SK-N-SH treated with all-trans-retinoic acid at 6 μM for 48 hours (cell line): Measurements from ENCODE around the gene NCLN.

ENCODE experiments used
- BACH2 ChIP-seq: fragments of 250-450 bp; sonication (Bioruptor Pico); IDR thresholded peaks from 2 replicates; pipeline ENCODE4 v1.9.0; 2021; ENCODE audit warnings: mild to moderate bottlenecking, borderline replicate concordance
- PPARA ChIP-seq: fragments of 250-450 bp; sonication (Bioruptor Pico); IDR thresholded peaks from 2 replicates; pipeline ENCODE4 v1.5.0; 2020; ENCODE audit warnings: mild to moderate bottlenecking, borderline replicate concordance
- RARB ChIP-seq: fragments of 250-450 bp; sonication (Bioruptor Pico); IDR thresholded peaks from 2 replicates; pipeline ENCODE4 v1.8.0; 2021; ENCODE audit warnings: mild to moderate bottlenecking, moderate library complexity
- TOX ChIP-seq: fragments of 250-450 bp; sonication (Bioruptor Pico); IDR thresholded peaks from 2 replicates; pipeline ENCODE4 v1.8.0; 2021; ENCODE audit warnings: mild to moderate bottlenecking, moderate library complexity, borderline replicate concordance
- ZFP3 ChIP-seq: fragments of 250-450 bp; sonication (Bioruptor Pico); IDR thresholded peaks from 2 replicates; pipeline ENCODE4 v1.5.0; 2020; ENCODE audit warnings: mild to moderate bottlenecking, moderate library complexity
- ZNF565 ChIP-seq: fragments of 450-650 bp; formaldehyde crosslinking; conservative IDR thresholded peaks from 2 replicates; pipeline ENCODE4 v1.5.0; 2020; ENCODE audit warnings: low read depth, mild to moderate bottlenecking, moderate library complexity
- TF ChIP-seq, protein P1 (sequence below): fragments of 250-450 bp; sonication (Bioruptor Pico); IDR thresholded peaks from 2 replicates; pipeline ENCODE4 v1.8.0; 2021; ENCODE audit warnings: low read depth, mild to moderate bottlenecking, moderate library complexity, borderline replicate concordance
- TF ChIP-seq, protein P2 (sequence below): fragments of 250-450 bp; sonication (Bioruptor Pico); IDR thresholded peaks from 2 replicates; pipeline ENCODE4 v1.8.0; 2020; ENCODE audit warnings: mild to moderate bottlenecking, moderate library complexity, borderline replicate concordance
- TF ChIP-seq, protein P3 (sequence below): fragments of 250-450 bp; sonication (Bioruptor Pico); IDR thresholded peaks from 2 replicates; pipeline ENCODE4 v1.5.1; 2020; ENCODE audit warnings: low read depth, mild to moderate bottlenecking, moderate library complexity

DNA sequence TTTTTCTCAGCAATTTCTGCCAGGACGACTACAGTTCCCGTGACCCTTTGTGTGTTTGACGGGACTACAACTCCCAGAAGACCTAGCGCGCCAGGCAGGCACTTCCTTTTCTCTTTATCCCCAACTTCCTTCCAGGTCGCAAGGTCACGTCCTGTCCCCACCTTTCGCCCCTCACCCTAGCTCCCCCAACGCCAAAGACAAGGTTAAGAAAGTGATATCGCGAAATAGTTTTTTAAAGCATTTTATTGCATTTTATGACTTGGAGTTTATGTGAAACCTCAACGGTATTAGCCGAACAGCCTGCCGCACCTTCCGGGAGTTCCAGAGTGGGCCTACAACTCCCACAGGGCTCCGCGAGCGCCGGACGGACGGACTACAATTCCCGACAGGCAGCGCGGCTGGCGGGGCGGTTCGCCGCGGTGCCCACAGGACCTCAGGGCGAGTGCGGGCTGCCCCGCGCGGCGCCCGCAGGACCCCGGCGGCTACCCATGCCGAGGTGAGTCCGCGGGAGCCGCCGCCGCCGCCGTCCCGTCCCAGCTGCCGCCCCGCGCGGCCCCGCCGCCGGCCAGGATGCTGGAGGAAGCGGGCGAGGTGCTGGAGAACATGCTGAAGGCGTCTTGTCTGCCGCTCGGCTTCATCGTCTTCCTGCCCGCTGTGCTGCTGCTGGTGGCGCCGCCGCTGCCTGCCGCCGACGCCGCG lies at the start of gene NCLN:
- TF ChIP-seq PPARA (CRISPR knock-in tag) (no peak), ZNF565 (CRISPR knock-in tag) (no peak), ZFP3 (CRISPR knock-in tag) (no peak), TOX (no peak), BACH2 (CRISPR knock-in tag) (no peak), RARB (CRISPR knock-in tag) (no peak)
- TF ChIP-seq, protein P1, sequence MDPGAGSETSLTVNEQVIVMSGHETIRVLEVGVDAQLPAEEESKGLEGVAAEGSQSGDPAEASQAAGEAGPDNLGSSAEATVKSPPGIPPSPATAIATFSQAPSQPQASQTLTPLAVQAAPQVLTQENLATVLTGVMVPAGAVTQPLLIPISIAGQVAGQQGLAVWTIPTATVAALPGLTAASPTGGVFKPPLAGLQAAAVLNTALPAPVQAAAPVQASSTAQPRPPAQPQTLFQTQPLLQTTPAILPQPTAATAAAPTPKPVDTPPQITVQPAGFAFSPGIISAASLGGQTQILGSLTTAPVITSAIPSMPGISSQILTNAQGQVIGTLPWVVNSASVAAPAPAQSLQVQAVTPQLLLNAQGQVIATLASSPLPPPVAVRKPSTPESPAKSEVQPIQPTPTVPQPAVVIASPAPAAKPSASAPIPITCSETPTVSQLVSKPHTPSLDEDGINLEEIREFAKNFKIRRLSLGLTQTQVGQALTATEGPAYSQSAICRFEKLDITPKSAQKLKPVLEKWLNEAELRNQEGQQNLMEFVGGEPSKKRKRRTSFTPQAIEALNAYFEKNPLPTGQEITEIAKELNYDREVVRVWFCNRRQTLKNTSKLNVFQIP, result no peak
- TF ChIP-seq, protein P2, sequence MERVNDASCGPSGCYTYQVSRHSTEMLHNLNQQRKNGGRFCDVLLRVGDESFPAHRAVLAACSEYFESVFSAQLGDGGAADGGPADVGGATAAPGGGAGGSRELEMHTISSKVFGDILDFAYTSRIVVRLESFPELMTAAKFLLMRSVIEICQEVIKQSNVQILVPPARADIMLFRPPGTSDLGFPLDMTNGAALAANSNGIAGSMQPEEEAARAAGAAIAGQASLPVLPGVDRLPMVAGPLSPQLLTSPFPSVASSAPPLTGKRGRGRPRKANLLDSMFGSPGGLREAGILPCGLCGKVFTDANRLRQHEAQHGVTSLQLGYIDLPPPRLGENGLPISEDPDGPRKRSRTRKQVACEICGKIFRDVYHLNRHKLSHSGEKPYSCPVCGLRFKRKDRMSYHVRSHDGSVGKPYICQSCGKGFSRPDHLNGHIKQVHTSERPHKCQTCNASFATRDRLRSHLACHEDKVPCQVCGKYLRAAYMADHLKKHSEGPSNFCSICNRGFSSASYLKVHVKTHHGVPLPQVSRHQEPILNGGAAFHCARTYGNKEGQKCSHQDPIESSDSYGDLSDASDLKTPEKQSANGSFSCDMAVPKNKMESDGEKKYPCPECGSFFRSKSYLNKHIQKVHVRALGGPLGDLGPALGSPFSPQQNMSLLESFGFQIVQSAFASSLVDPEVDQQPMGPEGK (CRISPR knock-in tag), result no peak
- TF ChIP-seq, protein P3, sequence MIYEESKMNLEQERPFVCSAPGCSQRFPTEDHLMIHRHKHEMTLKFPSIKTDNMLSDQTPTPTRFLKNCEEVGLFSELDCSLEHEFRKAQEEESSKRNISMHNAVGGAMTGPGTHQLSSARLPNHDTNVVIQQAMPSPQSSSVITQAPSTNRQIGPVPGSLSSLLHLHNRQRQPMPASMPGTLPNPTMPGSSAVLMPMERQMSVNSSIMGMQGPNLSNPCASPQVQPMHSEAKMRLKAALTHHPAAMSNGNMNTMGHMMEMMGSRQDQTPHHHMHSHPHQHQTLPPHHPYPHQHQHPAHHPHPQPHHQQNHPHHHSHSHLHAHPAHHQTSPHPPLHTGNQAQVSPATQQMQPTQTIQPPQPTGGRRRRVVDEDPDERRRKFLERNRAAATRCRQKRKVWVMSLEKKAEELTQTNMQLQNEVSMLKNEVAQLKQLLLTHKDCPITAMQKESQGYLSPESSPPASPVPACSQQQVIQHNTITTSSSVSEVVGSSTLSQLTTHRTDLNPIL (CRISPR knock-in tag), result no peak
